Right ventricle myocardium superior (tissue), 1 donor: ENCODE results near the gene TAF4B. TPM values are rescaled to one million over a fixed set of nuclear protein-coding genes. Genes with fewer than 3 reads are reported as not detected.
A peak's percentile ranks its signal among the peaks of the same experiment; 100 is the strongest.
"Not testable (repeated sequence)": the region's sequence is repeated elsewhere in the genome, so short reads cannot be mapped to it uniquely, and the experiment has no call there.

Experiments
- ATAC-seq: fragments of 200-7000 bp; cut with Tn5 transposase; one replicate; pipeline ENCODE4 v1.9.1; 2020; ENCODE audit warnings: mild to moderate bottlenecking; ENCODE audit not compliant: poor library complexity
- DNase-seq: peaks from one replicate; pipeline ENCODE4 v3.0.0-alpha.2; 2020
- intact Hi-C: fragments of 100-400 bp; cut with DNase I; formaldehyde crosslinking; loops from one replicate; pipeline ENCODE4 v1.11.2; 2022
- total RNA-seq: library from RNA; stranded (reverse); fragmentation: NEBNext Ultra II Directional; extraction: Animal tissue kit (Norgen Biotek cat#: 25700); gene quantifications from one replicate; pipeline ENCODE4 v1.2.1, GENCODE V29; 2021
- donor health status: DM: no; HTN: yes; CAD: no; lungs with severe emphysema.

The TAF4B gene
- total RNA-seq, 1 donor from 2014 or later: 1.5 TPM

- ATAC-seq: no peak
- intact Hi-C loops: loop anchor here (10.0 kb wide), 1 partner anchor 134 kb away; the partner anchor contains the start of gene SS18
These were observed 2.5 kb downstream of the TAF4B start for GRCh38 chr18:26228562-26229260.

GRCh38 chr18:26230497-26230896 lies 4.3 kb downstream of the TAF4B start:
- intact Hi-C loops: no loop called here
- ATAC-seq (no peak), DNase-seq (no peak)

More at GRCh38 chr18:26228562-26229260, 2.5 kb downstream of the TAF4B start:
- no peak for DNase-seq

- no peak for DNase-seq
- intact Hi-C loops: no loop called here
- no peak for ATAC-seq
These were observed 7.0 kb downstream of the TAF4B start for GRCh38 chr18:26233208-26233607.

- DNase-seq, ATAC-seq, intact Hi-C loops: not testable (repeated sequence)
These were observed 11.1 kb downstream of the TAF4B start for GRCh38 chr18:26237363-26237762.

GRCh38 chr18:26238718-26239117 lies 12.5 kb downstream of the TAF4B start:
- ATAC-seq, DNase-seq, intact Hi-C loops: not testable (repeated sequence)

- intact Hi-C loops, ATAC-seq, DNase-seq: not testable (repeated sequence)
These were observed 16.1 kb downstream of the TAF4B start for GRCh38 chr18:26242392-26242791.

GRCh38 chr18:26245434-26245833 lies 19.2 kb downstream of the TAF4B start:
- ATAC-seq, intact Hi-C loops, DNase-seq: not testable (repeated sequence)

- ATAC-seq (no peak), DNase-seq (no peak)
- intact Hi-C loops: no loop called here
These were observed 26.2 kb downstream of the TAF4B start for GRCh38 chr18:26252411-26252810.

- ATAC-seq, DNase-seq, intact Hi-C loops: not testable (repeated sequence)
These were observed 28.6 kb downstream of the TAF4B start for GRCh38 chr18:26254808-26255207.

- ATAC-seq (peak; percentile 27), DNase-seq (no peak)
- intact Hi-C loops: no loop called here
These were observed 29.7 kb downstream of the TAF4B start for GRCh38 chr18:26255695-26256622.

- DNase-seq: no peak
- intact Hi-C loops: no loop called here
- ATAC-seq: no peak
These were observed 32.5 kb downstream of the TAF4B start for GRCh38 chr18:26258711-26259110.

- not testable (repeated sequence) for ATAC-seq
These were observed 33.2 kb downstream of the TAF4B start for GRCh38 chr18:26259416-26259815.

GRCh38 chr18:26262156-26262555 lies 35.9 kb downstream of the TAF4B start:
- DNase-seq (no peak), ATAC-seq (no peak)
- intact Hi-C loops: no loop called here

More at GRCh38 chr18:26259416-26259815, 33.2 kb downstream of the TAF4B start:
- intact Hi-C loops, DNase-seq: not testable (repeated sequence)

GRCh38 chr18:26267357-26267930 lies 41.2 kb downstream of the TAF4B start:
- ATAC-seq: no peak
- no peak for DNase-seq
- intact Hi-C loops: no loop called here

- DNase-seq (no peak), ATAC-seq (no peak)
- intact Hi-C loops: no loop called here
These were observed 42.2 kb downstream of the TAF4B start for GRCh38 chr18:26268454-26268853.

GRCh38 chr18:26271917-26272549 lies 45.8 kb downstream of the TAF4B start:
- DNase-seq: no peak
- ATAC-seq: no peak
- intact Hi-C loops: no loop called here

GRCh38 chr18:26277374-26277773 lies 51.1 kb downstream of the TAF4B start:
- intact Hi-C loops: no loop called here
- DNase-seq: no peak
- no peak for ATAC-seq

- no peak for ATAC-seq
- DNase-seq: no peak
- intact Hi-C loops: no loop called here
These were observed 53.2 kb downstream of the TAF4B start for GRCh38 chr18:26279428-26279827.

- ATAC-seq (no peak), DNase-seq (no peak)
- intact Hi-C loops: no loop called here
These were observed 59.8 kb downstream of the TAF4B start for GRCh38 chr18:26286008-26286407.
